Kidney glomerular epithelial cell (primary cell): Measurements from ENCODE around the gene NEO1.
"Not testable (repeated sequence)": the region's sequence is repeated elsewhere in the genome, so short reads cannot be mapped to it uniquely, and the experiment has no call there.

Experiments used
- DNase-seq: peaks from one replicate; lab custom pipeline; 2025; lab: John Stamatoyannopoulos, UW

Gene NEO1

DNA sequence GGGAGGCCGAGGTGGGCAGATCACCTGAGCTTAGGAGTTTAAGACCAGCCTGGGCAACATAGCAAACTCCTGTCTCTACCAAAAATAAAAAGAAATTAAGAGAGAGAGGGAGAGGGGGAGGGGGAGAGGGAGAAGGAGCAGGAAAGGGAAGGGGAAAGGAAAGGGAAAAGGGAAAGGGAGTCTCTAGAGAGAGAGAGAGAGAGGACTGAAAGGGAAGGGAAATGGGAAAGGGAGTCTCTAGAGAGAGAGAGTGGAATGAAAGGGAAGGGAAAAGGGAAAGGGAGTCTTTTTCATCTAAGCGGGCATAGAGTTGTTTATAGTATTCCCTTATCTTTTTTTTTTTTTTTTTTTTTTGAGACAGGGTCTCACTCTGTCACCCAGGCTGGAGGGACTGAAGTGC is 148.1 kb downstream of the NEO1 start:
- DNase-seq: no peak

DNA sequence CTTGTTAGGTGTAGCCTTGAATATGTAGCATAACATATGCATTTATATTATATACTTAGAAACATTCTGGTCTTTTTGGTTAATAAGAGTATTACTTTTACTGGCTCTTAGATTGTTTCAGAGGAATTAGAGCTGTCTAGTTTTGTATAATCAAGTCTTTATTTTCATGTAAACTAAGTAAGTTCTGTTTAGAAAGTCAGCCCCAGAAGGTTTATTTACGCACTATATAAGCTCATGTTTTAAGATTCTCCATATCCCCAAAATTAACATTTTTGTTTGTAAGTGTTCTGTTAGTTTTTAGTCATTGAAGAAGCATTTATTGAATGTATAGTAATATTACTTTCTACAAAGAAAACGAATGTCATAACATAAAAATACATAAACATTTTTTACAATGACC is 158.4 kb downstream of the NEO1 start:
- DNase-seq: no peak

DNA sequence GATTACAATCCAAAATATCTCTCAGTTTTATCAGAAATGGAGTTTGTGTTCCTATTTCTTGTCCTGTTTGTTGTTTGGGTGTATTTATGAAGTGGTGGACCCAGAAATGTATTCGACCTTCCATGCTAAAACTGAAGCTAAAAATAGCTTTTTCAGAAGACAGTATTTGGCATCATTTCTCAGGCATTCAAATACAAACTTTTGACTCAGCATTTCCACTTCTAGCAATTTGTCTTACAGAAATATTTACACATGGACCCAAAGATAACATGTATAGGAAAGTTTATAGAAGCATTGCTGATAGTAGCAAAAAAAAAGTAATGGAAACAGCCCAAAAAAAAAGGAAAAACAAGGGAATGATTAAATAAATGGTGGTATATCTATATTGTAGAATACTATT is 160.2 kb downstream of the NEO1 start:
- DNase-seq: no peak

DNA sequence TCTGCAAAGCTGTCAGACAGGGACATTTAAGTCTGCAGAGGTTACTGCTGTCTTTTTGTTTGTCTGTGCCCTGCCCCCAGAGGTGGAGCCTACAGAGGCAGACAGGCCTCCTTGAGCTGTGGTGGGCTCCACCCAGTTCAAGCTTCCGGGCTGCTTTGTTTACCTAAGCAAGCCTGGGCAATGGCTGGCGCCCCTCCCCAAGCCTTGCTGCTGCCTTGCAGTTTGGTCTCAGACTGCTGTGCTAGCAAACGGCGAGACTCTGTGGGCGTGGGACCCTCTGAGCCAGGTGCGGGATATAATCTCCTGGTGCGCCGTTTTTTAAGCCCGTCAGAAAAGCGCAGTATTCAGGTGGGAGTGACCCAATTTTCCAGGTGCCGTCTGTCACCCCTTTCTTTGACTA is 169.2 kb downstream of the NEO1 start:
- DNase-seq: not testable (repeated sequence)

DNA sequence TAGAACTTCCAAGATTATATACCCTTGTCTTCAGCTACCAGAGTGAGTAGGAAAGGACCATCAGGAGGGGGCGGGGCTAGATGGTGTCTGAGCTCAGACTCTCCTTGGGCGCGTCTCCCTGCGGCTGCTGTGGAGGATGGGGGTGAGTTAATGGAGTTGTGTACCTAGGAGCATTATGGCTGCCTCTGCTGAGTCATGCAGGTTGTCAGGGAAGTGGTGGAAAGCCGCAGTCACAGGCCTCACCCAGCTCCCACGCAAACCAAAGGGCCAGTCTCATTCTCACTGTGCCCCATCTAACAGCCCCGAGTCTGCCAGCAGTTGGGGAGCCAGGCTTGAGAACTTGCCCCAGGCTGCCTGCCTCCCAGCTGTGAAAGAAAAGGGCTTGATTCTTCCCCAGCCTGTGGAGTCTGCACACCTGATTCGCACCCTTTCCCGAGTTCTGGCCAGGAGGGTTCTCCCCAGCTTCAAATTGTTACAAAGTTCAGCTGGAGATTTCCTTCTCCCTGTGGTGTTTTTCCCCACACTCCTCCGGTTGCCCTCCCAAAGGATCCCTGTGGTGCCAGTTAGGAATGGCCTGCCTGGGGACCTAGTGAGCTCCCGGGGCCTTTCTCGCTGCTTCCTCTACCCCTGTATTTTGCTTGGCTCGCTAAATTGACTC is 173.2 kb downstream of the NEO1 start:
- no peak for DNase-seq

DNA sequence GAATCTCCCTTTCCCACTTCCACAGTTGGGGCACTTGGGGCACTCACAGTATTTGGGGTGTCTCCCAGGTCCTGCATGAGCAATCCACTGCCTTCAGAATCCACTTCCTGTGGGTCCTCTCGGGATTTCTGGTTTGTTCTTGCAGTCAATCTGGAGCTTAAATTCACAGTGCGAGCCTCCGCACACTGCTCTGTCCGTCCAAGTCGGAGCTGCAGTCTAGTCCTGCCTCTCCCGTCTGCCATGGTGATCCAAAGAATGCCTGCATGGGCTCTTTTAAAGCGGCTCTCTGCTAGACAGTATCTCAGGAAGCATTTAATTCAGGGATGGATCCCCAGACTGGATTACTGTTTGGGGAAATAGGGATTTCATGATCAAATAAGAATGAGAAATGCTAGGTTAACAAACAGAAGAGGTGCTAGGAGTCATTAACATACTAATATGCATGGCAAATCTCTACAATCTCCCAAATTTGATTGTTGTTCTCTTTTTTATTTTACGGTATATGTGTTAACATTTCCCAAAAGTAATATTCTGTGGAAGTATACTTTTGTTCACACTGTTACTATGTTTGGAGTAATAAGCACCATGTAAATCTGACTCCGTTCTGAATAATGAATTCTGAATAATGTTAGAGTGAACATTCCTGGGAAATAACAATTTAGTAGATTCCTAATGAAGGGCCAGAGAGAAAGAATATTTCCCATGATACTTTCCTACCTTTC is 174.0 kb downstream of the NEO1 start:
- no peak for DNase-seq

DNA sequence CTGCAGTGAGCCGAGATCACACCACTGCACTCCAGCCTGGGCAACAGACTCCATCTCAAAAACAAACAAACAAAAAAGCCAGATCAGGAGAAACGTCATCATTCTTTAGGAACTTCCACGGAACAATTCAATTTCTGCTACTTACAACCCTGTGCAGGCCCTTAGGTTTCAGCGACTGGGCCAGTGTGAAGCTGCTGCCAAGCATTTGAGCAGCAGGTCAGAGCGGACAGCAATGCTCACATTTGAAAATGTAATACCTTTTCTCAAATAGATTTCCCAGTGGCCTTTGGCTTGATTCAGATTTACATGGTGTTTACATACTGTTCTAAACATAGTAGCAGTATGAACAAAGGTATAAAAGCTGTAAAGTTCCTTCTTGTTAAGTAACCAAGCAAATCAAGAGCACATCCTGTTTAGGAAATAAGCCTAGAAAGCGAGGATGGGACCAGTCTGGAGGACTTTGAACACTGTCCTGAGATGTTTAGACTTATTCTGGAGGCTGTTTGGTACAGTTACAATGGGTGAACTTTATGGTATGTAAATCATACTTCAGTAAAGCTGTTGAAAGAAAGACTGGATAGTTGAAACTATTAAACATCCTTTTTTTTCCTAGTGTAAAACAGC is 175.3 kb downstream of the NEO1 start:
- no peak for DNase-seq

DNA sequence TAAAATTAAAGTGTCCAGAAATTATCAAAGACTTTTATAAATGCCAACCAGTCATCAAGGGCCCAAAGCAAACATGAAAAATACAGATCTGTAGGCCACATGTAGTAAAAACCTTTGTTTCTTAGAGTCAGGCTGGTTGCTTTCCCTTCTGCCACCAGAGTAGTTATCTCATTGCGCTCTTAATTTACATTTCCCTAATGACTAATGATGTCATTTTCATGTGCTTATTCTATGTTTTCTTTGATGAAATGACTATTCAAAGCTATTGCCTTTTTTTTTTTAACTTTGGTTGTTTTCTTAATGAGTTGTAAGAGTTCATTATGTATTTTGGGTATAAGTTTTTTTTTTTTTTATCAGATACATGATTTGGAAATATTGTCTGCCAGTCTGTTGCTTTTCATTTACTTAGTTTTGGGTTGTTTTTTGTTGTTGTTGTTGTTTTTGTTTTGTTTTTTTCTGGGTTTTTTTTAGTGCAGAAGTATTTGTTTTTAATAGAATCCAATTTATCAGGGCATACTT is 175.9 kb downstream of the NEO1 start:
- DNase-seq: no peak

DNA sequence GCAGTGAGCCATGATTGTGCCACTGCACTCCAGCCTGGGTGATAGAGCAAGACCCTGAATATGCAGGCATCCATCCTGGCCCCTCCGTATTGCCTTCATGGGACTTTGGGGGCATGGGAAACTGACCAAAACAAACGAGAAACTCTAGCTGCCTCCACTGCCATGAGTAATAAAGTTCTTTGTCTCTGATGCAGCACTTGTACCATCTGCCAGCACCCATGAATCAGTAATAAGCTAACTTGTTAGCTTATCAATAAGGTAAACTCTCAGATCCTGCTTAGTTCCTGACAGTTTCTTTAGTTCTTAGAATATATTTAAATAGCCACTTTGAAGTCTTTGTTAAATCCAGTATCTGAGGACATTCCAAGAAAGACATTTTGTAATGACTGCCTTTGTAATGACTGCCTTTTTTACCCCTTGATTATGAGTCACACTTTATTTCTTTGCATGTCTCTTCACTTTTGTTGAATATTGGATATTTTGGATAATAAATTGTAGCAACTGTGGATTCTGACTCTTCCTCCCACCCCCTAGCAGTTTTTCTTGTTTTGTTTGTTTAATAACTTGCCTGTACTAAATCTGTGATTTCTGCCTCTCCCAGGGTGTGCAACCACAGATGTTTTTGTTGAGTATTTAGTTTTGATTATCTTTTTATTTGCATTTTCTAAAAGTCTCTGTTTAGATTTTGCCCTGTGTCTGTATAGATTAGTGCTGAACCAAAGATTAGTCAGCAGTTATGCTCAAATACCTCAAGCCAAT is 179.6 kb downstream of the NEO1 start:
- DNase-seq: no peak

DNA sequence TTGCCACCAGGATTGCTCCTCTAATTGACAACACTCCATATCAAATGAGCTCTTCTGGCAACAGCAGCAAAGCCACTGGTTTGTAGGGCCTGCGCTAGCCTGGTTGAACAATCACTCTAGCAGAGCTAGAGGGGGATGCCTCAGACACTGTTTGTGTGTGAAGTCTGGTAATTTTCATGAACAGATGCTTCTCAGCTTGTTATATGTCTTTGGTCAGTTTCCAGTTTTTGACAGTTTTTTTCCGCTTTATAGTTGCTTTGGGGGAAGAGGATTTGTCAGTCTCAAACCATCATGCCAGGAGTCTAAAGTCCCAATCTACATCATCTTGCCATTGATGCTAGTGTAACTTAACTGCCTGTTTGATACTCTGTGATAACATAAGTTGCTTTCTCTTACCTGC is 180.5 kb downstream of the NEO1 start:
- no peak for DNase-seq

DNA sequence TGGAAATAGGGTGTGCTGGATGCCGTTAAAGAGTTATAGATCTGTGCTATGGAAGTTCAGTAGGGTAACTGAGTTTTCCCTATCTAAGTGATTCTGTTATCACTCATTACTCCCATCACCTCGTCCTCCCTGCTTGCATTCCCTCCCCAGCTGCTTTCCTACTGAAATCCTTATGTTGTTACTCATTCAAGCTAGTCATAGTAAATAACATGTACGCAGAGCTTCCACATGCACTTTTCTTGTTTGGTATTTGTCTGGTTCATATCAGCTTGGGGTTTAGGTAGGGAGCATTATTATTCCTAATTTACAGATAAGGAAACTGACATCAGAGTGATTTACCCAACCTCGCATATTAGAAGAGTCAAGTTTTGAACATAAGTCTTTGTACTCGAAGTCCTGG is 181.4 kb downstream of the NEO1 start:
- DNase-seq: no peak

DNA sequence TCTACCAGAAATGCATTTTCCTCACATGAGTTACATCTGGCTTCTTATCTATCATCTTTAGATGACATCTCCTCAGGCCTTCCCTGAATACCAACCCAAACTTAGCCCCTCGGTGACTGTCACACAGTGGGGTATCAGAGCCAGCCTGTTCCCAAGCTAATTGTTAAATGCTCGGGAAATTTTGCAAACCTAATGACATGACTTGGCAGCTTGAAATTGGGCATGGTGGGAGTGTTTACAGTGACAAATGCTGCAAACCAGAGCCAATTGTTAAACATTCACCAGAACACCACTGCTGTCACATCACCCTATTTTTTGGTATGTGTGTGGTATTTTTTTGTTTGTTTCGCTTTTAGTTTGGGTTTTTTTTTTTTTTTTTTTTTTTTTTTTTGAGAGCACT is 185.6 kb downstream of the NEO1 start:
- DNase-seq: no peak

DNA sequence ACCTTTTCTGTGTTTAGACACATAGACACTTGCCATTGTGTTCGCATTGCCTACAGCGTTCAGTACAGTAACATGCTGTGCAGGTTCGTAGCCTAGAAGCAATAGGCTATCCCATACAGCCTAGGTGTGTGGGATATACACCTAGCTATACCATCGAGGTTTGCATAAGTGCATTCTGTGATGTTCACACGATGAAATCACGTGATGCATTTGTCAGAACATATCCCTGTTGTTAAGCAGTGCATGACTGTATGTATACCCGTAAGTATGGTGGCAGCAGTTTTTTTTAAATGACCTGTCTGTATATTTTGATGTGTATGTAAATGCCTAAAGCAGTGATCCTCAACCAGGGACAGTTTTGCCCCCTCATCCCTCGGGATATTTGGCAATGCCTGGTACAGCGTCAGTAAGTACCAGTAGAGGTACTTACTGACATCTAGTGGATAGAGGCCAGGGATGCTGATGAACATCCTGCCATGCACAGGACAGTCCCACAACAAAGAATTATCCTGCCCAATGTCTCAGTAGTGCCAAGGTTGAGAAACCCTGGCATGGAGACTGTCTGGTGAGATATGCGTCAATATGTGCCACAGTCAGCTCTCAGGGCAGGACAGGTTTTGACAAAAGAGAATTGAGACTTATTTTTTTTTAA is 187.4 kb downstream of the NEO1 start:
- DNase-seq: no peak

DNA sequence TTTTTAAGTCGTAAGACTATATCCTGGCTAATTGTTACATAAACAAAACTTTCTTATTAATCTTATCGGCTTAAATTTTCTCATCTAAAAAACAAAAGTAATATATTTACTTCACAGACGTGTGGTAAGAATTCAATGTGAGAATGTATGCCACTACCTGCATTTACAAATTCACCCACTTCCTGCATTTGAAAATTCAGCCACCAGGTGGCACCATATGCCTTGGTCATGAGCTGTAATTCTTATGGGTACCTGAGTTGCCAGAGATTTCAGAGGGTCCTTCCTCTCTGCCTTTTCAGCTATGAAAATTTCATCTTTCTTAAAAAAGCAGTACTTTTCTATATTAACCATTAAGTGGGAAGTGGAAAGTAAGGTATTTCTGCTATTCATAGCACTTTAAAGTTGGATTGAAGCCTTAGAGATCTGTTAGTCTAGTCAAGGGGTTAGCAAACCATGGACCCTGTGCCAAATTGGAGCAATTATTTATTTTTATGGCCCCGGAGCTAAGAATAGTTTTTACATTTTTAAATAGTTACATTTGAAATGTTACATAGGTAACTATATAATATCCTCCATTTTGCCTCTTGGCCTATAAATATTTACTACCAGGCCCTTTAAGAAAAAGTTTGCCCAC is 188.7 kb downstream of the NEO1 start:
- DNase-seq: peak; percentile 69

DNA sequence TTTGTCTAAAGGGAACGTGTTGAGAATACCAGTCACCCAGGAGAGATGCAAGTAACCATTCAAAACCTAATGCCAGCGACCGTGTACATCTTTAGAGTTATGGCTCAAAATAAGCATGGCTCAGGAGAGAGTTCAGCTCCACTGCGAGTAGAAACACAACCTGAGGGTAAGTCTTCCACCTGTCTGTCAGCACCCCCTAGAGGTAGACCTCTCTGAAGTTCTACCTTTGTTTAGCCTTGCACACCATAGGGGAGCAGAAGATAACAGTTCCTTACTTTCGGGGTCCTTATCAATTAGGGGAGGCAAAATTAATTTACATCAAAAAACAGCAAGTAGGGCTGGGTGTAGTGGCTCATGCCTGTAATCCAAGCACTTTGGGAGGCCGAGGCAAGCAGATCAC is 192.1 kb downstream of the NEO1 start:
- DNase-seq: no peak

DNA sequence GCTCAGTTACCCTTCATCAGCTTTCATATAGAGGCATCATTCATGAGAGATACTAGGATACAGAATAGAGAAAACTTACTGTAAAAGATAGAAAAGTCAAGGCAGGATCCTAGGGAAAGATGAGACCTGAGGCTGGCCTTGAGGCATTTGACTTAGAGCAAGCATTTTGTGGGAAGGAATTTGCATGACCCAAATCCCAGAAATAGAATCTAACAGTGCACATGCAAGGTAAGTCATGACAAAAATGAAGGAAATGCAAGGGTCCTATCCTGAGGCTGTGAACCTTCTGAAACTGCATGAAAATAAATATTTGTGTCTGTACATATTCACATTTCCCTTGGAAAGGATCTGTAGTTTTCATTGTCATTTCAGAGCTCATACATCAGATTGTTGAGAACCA is 194.2 kb downstream of the NEO1 start:
- DNase-seq: no peak

DNA sequence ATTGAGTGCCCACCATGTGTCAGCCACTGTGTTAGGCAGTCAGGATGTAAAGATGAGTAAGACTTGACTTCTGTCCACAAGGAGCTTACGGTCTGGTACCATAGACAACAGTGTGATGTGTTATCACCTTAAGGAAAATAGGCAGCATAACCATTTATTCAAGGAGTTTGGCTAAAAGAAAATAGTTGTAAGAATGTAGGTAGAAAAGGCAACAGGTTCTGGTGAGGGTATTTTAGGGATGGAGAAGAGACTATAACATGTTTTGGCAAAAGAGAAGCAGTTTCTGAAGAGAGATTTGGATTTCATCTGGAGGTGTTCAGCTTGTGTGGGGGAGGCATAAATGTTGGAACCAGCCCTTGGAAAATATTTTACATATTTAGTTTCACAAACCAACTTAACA is 194.6 kb downstream of the NEO1 start:
- DNase-seq: no peak

DNA sequence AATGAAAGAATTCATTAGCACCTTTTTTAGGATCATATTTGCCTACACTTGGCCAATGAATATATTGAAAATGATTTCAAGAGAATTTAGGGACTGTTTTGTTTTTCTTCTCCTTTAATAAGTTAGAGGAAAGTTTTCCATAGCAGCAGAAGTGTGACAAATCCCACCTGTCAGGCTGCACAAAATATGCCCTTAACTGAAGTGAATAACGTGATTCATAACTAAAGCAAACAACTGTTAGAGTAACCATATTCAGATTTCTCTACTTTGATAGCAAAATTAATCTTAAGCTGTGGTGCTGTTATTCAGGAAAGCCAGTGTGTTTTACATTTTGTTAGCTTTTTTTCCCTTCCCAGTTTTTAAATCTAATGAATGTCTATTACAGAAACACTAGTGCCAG is 195.1 kb downstream of the NEO1 start:
- no peak for DNase-seq

DNA sequence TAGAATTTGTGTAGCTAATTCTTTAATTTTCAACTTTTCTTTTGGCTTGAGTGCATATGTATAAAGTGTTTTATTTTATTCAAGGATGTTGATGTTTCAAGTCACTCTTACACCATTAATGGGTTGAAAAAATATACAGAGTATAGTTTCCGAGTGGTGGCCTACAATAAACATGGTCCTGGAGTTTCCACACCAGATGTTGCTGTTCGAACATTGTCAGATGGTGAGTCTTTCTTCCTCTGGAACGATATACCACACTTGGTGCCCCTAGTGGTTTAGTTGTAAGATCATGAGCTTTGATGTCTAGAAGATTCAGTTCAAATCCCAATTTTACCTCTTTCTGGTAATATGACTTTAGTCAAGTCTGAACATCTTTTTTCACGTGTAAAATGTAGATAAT is 197.2 kb downstream of the NEO1 start:
- no peak for DNase-seq

DNA sequence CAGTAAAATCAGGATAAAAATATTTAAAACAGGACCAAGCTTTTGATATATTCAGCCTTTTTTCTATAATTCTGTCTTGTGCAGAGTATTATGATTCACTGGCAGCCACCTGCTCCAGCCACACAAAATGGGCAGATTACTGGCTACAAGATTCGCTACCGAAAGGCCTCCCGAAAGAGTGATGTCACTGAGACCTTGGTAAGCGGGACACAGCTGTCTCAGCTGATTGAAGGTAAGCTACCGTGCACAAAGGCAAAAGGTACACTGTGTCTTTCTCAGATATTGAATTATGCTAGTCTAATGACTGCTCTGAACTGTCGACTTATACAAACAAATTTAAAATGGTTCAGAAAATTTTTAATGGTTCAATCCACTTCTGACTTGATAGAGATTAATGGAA is 202.3 kb downstream of the NEO1 start:
- no peak for DNase-seq

DNA sequence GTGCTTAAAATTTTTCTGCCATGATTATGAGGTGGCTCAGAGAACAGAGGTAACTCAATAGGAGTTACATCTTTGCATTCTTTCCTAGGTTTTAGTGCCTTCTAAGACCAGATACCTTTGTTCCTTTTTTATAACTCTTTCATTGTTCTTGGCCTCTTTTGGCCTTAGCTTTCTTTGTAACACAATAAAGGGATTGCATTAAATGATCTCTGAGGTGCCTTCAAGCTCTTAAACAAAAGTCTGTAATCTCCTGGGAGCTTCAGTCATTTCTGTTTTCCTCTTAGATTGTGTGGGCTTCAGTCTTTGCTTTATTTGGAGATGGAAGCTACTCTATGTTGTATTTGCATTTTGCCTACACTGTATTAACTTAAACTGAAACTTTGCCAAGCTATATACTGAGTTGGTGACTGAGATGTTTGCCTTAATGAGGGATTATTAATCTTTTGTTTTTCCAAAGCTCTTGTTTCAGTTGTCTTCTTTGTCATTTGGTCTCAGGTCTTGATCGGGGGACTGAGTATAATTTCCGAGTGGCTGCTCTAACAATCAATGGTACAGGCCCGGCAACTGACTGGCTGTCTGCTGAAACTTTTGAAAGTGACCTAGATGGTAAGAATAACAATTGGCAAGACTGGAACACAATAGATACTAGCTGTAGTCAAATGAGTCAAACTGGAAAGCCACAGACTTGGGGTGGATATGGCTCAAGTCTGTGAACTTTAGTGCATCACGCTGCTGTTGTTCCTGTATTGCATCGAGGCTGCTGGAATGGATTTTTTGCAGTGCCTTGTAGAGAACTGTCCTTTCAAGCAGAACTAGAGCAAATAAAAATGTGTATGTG is 206.2 kb downstream of the NEO1 start:
- DNase-seq: no peak
